ENCODE measurements around the gene BTNL3.

Gene BTNL3

GRCh38 chr5:180988592-180988991 lies at the start of gene BTNL3:
TSS of gene BTNL3 (plus strand) at chr5:180988846. CDS start at chr5:180989029, 183 bp downstream.
- H2AFZ ChIP-seq, result no peak within 1 kb of the TSS
- H3K4me1 ChIP-seq, result no peaks in the 10 kb centered on the region
- TF ChIP-seq CTCF (IDR thresholded peaks at IDR 0.05), result no peak
- H3K36me3 ChIP-seq (ENCODE audit: control insufficient read depth, insufficient read depth, low read length), result no peaks in the 10 kb centered on the region
- no peak within 1 kb of the TSS for H3K4me3 ChIP-seq (ENCODE audit: low read depth, low read length)
- H3K9ac ChIP-seq, result no peak within 1 kb of the TSS
- no peak within 1 kb of the TSS for H3K4me2 ChIP-seq (ENCODE audit: low read length)
- no peaks in the 10 kb centered on the region for H3K79me2 ChIP-seq
- H3K27me3 ChIP-seq (ENCODE audit: control insufficient read depth, insufficient read depth, low read length), result no peaks in the 10 kb centered on the region
- H3K9me3 ChIP-seq (ENCODE audit: control insufficient read depth, low read length), result no peaks in the 10 kb centered on the region
- no peak within 1 kb of the TSS for H3K27ac ChIP-seq

GRCh38 chr5:180950291-180950949 lies 38.2 kb upstream of the BTNL3 start:
- Histone ChIP-seq H3K36me3 (ENCODE audit: control insufficient read depth, insufficient read depth, low read length) (no peaks in the 10 kb centered on the region), H2AFZ (no peak overlapping the region), H3K9me3 (ENCODE audit: control insufficient read depth, low read length) (no peaks in the 10 kb centered on the region), H3K79me2 (no peaks in the 10 kb centered on the region), H3K9ac (no peak overlapping the region), H3K4me3 (ENCODE audit: low read depth, low read length) (no peak overlapping the region), H3K4me1 (no peaks in the 10 kb centered on the region), H3K27ac (no peak overlapping the region), H3K27me3 (ENCODE audit: control insufficient read depth, insufficient read depth, low read length) (no peaks in the 10 kb centered on the region), H3K4me2 (ENCODE audit: low read length) (no peak overlapping the region)
- TF ChIP-seq CTCF (IDR thresholded peaks at IDR 0.05), result no peak

- no peaks in the 10 kb centered on the region for H3K36me3 ChIP-seq (ENCODE audit: control insufficient read depth, insufficient read depth, low read length)
- no peak for TF ChIP-seq CTCF (IDR thresholded peaks at IDR 0.05)
- no peaks in the 10 kb centered on the region for H3K4me1 ChIP-seq
- no peak overlapping the region for H3K4me3 ChIP-seq (ENCODE audit: low read depth, low read length)
- no peak overlapping the region for H3K9ac ChIP-seq
- H3K79me2 ChIP-seq, result no peaks in the 10 kb centered on the region
- no peaks in the 10 kb centered on the region for H3K9me3 ChIP-seq (ENCODE audit: control insufficient read depth, low read length)
- H2AFZ ChIP-seq, result no peak overlapping the region
- H3K27me3 ChIP-seq (ENCODE audit: control insufficient read depth, insufficient read depth, low read length), result no peaks in the 10 kb centered on the region
- no peak overlapping the region for H3K27ac ChIP-seq
- no peak overlapping the region for H3K4me2 ChIP-seq (ENCODE audit: low read length)
Measured at GRCh38 chr5:180959661-180960060, 29.0 kb upstream of the BTNL3 start.

GRCh38 chr5:180960209-180960608 lies 28.4 kb upstream of the BTNL3 start:
- TF ChIP-seq CTCF (IDR thresholded peaks at IDR 0.05), result no peak
- Histone ChIP-seq H3K27ac (no peak overlapping the region), H3K36me3 (ENCODE audit: control insufficient read depth, insufficient read depth, low read length) (no peaks in the 10 kb centered on the region), H3K9me3 (ENCODE audit: control insufficient read depth, low read length) (no peaks in the 10 kb centered on the region), H2AFZ (no peak overlapping the region), H3K4me1 (no peaks in the 10 kb centered on the region), H3K4me3 (ENCODE audit: low read depth, low read length) (no peak overlapping the region), H3K4me2 (ENCODE audit: low read length) (no peak overlapping the region), H3K27me3 (ENCODE audit: control insufficient read depth, insufficient read depth, low read length) (no peaks in the 10 kb centered on the region), H3K9ac (no peak overlapping the region), H3K79me2 (no peaks in the 10 kb centered on the region)

GRCh38 chr5:180969406-180969805 lies 19.2 kb upstream of the BTNL3 start:
- no peaks in the 10 kb centered on the region for H3K4me1 ChIP-seq
- no peaks in the 10 kb centered on the region for H3K9me3 ChIP-seq (ENCODE audit: control insufficient read depth, low read length)
- H3K27ac ChIP-seq, result no peak overlapping the region
- H3K79me2 ChIP-seq, result no peaks in the 10 kb centered on the region
- H3K4me2 ChIP-seq (ENCODE audit: low read length), result no peak overlapping the region
- no peak overlapping the region for H3K9ac ChIP-seq
- no peak overlapping the region for H2AFZ ChIP-seq
- no peaks in the 10 kb centered on the region for H3K27me3 ChIP-seq (ENCODE audit: control insufficient read depth, insufficient read depth, low read length)
- no peak overlapping the region for H3K4me3 ChIP-seq (ENCODE audit: low read depth, low read length)
- H3K36me3 ChIP-seq (ENCODE audit: control insufficient read depth, insufficient read depth, low read length), result no peaks in the 10 kb centered on the region
- no peak for TF ChIP-seq CTCF (IDR thresholded peaks at IDR 0.05)

Data from parathyroid adenoma (tissue), 2 donors.